Fibroblast of mammary gland (primary cell): ENCODE data around the gene LSR.

Source experiments
- DNase-seq: peaks from one replicate; pipeline ENCODE4 v3.0.0-alpha.2; 2010; ENCODE audit warnings: low read depth
- H3K4me3 ChIP-seq: 2 replicates; pipeline ENCODE4 v1.5.1; 2011; ENCODE audit warnings: low read depth, mild to moderate bottlenecking, low read length, moderate library complexity; ENCODE audit not compliant: control insufficient read depth
- TF ChIP-seq, protein P1 (sequence below): conservative IDR thresholded peaks from 2 replicates; pipeline ENCODE4 v1.5.1; 2011; ENCODE audit warnings: low read depth, low read length, inconsistent platforms; ENCODE audit not compliant: control insufficient read depth, insufficient read depth

LSR gene

DNA sequence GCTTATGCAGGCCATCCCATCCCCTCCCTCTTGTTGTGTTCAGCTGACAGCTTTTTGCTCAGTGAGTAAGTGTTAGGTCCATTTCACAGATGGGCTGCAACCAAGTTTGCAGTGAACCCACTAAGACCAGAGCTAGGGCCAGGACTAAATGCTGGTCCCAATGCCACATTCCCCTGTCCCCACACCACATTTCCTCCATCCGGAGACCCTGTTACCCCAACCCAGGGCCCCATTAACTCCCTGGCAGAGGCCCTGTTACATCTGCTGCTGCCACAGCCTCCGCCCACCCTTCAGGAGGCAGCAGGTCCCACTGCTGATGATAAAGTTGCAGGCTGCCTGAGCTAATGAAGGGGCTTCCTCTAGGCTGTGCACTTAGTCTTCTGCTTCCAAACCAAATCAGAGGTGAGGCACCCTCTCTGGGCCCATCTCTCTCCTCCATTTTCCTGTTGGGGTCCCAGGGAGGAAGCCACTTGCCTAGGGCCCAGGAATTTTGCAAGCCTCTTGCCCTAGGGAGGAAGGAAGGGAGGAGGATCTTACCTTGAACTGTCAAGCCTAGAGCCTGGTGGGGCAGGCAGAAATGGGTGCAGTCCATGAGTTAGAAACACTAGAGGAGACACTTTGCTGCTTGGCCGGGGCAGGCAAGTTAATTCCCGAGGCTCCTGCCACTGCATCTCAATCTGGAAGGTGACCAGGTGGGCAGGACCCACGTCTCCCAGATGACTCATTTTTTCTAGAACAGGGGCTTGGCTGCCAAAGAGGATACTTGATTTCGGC is 16.5 kb downstream of the LSR start:
- TF ChIP-seq, protein P1, sequence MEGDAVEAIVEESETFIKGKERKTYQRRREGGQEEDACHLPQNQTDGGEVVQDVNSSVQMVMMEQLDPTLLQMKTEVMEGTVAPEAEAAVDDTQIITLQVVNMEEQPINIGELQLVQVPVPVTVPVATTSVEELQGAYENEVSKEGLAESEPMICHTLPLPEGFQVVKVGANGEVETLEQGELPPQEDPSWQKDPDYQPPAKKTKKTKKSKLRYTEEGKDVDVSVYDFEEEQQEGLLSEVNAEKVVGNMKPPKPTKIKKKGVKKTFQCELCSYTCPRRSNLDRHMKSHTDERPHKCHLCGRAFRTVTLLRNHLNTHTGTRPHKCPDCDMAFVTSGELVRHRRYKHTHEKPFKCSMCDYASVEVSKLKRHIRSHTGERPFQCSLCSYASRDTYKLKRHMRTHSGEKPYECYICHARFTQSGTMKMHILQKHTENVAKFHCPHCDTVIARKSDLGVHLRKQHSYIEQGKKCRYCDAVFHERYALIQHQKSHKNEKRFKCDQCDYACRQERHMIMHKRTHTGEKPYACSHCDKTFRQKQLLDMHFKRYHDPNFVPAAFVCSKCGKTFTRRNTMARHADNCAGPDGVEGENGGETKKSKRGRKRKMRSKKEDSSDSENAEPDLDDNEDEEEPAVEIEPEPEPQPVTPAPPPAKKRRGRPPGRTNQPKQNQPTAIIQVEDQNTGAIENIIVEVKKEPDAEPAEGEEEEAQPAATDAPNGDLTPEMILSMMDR, result no peak
- no peak overlapping the region for H3K4me3 ChIP-seq
- DNase-seq, result peak; percentile 25

DNA sequence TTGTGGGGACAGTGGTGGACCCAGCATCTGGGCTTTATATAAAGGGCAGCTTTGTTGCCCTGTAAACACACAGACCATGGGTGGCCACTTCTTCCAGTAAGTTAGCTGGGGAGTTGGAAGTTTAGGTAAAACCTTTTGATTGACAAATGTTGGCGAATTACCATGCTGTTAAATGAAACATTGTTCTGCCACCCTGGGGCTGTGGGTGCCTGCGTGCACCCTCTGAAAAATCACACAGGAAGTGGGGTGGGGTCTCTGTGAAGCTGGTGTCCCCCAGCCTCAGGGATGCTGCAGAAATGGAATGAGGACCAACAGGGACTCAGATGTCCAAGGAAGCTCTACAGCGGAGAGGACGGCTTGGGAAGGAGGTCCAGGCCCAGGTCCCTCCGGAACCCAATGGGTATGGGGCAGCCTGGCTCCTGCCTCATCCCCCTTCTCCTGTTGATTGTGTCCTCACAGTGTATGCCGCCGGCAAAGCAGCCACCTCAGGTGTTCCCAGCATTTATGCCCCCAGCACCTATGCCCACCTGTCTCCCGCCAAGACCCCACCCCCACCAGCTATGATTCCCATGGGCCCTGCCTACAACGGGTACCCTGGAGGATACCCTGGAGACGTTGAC is 17.2 kb downstream of the LSR start:
- DNase-seq, result no peak
- no peak overlapping the region for H3K4me3 ChIP-seq
- TF ChIP-seq, protein P1, result no peak

DNA sequence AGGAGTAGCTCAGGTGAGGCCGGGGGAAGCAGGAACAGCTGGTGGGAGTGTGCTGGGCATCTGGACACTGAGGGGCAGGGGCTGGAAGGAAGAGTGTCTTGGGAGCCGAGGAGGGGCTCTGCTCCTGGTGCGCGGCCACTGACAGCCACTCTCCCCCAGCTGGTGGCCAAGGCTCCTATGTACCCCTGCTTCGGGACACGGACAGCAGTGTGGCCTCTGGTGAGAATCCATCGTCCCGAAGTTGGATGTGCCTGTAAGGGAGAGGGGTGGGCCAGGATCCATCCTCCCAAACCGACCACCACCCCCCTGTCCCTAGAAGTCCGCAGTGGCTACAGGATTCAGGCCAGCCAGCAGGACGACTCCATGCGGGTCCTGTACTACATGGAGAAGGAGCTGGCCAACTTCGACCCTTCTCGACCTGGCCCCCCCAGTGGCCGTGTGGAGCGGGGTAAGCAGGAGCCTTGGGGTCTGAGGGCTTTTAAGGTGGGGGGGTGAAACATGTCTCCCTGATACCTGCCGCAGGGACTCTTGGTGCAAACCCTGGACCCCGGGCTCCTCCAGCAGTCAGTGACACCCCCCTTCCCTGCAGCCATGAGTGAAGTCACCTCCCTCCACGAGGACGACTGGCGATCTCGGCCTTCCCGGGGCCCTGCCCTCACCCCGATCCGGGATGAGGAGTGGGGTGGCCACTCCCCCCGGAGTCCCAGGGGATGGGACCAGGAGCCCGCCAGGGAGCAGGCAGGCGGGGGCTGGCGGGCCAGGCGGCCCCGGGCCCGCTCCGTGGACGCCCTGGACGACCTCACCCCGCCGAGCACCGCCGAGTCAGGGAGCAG is 17.9 kb downstream of the LSR start:
- H3K4me3 ChIP-seq, result peak overlapping the region; percentile 86
- DNase-seq, result peak; percentile 7
- TF ChIP-seq, protein P1, result no peak

DNA sequence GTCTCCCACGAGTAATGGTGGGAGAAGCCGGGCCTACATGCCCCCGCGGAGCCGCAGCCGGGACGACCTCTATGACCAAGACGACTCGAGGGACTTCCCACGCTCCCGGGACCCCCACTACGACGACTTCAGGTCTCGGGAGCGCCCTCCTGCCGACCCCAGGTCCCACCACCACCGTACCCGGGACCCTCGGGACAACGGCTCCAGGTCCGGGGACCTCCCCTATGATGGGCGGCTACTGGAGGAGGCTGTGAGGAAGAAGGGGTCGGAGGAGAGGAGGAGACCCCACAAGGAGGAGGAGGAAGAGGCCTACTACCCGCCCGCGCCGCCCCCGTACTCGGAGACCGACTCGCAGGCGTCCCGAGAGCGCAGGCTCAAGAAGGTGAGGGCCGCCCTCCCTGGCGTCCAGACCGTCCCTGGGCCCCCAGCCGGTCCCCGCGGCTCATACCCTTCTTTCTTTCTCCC is 18.6 kb downstream of the LSR start:
- TF ChIP-seq, protein P1, result no peak
- H3K4me3 ChIP-seq, result peak overlapping the region; percentile 86
- DNase-seq, result no peak

DNA sequence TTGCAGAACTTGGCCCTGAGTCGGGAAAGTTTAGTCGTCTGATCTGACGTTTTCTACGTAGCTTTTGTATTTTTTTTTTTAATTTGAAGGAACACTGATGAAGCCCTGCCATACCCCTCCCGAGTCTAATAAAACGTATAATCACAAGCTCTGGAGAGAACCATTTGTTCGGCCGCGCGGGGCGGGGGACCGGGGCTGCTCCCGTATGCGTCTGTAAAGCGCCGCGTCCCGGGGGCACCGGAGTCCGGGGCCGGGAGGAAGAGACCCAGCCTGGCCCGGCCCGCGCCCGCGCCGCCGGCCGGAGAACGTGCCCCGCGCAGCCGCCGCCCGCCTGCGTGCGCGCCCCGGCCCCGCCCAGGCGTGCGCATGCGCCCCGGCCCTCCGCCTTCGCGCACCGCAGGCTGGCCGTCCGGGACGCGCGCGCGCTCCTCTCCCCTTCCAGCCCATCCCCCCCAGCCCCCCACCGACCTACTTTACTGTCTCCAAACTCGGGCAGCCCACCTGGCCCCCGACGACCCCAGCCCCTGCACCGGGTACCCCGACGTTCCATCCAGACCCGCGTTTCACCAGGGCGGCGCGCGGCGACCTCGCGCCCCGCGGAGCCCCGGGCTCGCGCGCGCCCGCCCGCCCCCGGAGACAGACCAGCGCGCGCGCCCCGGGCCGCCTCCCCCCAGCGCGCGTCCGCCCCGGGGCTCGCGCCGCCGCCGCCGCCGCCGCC is 19.2 kb downstream of the LSR start:
- DNase-seq, result peak; percentile 53
- H3K4me3 ChIP-seq, result peak overlapping the region; percentile 86
- TF ChIP-seq, protein P1, result no peak
